ENCODE results near the gene LMO4.

Gene LMO4

GRCh38 chr1:87358219-87358618, 29.5 kb downstream of the LMO4 start:
- Histone ChIP-seq H3F3A (ENCODE audit: insufficient read depth, low read length) (no peaks in the 10 kb centered on the region), H3K79me2 (ENCODE audit: low read length) (no peaks in the 10 kb centered on the region), H3K4me3 (ENCODE audit: low read length) (no peak overlapping the region), H3K4me1 (ENCODE audit: low read length) (no peaks in the 10 kb centered on the region), H4K20me1 (ENCODE audit: insufficient read depth, low read length) (no peaks in the 10 kb centered on the region), H3K9me3 (replicated peaks; ENCODE audit: insufficient read depth, low read length) (no peaks in the 10 kb centered on the region), H3K36me3 (replicated peaks; ENCODE audit: insufficient read depth, low read length) (no peaks in the 10 kb centered on the region), H3K27ac (ENCODE audit: low read length) (no peak overlapping the region), H3K9ac (ENCODE audit: low read length) (no peak overlapping the region), H2AFZ (ENCODE audit: low read length) (no peak overlapping the region), H3K9me2 (replicated peaks; ENCODE audit: insufficient read depth, low read length) (no peaks in the 10 kb centered on the region), H3K4me2 (ENCODE audit: low read depth, low read length) (no peak overlapping the region), H3K27me3 (replicated peaks; ENCODE audit: insufficient read depth, low read length) (no peaks in the 10 kb centered on the region)
- DNase-seq, result no peak
- TF ChIP-seq EZH2 (optimal IDR thresholded peaks at IDR 0.05; ENCODE audit: low read depth, low read length) (no peak), EZH2phosphoT487 (IDR thresholded peaks at IDR 0.05; ENCODE audit: low read length) (no peak)
- TF ChIP-seq, protein P1, sequence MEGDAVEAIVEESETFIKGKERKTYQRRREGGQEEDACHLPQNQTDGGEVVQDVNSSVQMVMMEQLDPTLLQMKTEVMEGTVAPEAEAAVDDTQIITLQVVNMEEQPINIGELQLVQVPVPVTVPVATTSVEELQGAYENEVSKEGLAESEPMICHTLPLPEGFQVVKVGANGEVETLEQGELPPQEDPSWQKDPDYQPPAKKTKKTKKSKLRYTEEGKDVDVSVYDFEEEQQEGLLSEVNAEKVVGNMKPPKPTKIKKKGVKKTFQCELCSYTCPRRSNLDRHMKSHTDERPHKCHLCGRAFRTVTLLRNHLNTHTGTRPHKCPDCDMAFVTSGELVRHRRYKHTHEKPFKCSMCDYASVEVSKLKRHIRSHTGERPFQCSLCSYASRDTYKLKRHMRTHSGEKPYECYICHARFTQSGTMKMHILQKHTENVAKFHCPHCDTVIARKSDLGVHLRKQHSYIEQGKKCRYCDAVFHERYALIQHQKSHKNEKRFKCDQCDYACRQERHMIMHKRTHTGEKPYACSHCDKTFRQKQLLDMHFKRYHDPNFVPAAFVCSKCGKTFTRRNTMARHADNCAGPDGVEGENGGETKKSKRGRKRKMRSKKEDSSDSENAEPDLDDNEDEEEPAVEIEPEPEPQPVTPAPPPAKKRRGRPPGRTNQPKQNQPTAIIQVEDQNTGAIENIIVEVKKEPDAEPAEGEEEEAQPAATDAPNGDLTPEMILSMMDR (IDR thresholded peaks at IDR 0.05; ENCODE audit: low read length), result no peak

- H3K9me3 ChIP-seq (replicated peaks; ENCODE audit: insufficient read depth, low read length), result no peaks in the 10 kb centered on the region
Observed at GRCh38 chr1:87359586-87359985, 30.9 kb downstream of the LMO4 start.

GRCh38 chr1:87362063-87362833, 33.6 kb downstream of the LMO4 start:
- H2AFZ ChIP-seq (ENCODE audit: low read length), result no peak overlapping the region
- no peak overlapping the region for H3K27ac ChIP-seq (ENCODE audit: low read length)
- H3K9me2 ChIP-seq (replicated peaks; ENCODE audit: insufficient read depth, low read length), result no peaks in the 10 kb centered on the region
- H3F3A ChIP-seq (ENCODE audit: insufficient read depth, low read length), result no peaks in the 10 kb centered on the region
- no peak for TF ChIP-seq EZH2 (optimal IDR thresholded peaks at IDR 0.05; ENCODE audit: low read depth, low read length)
- TF ChIP-seq EZH2phosphoT487 (IDR thresholded peaks at IDR 0.05; ENCODE audit: low read length), result no peak
- TF ChIP-seq, protein P1 (IDR thresholded peaks at IDR 0.05; ENCODE audit: low read length), result no peak
- no peaks in the 10 kb centered on the region for H3K79me2 ChIP-seq (ENCODE audit: low read length)
- no peaks in the 10 kb centered on the region for H3K9me3 ChIP-seq (replicated peaks; ENCODE audit: insufficient read depth, low read length)
- no peaks in the 10 kb centered on the region for H3K36me3 ChIP-seq (replicated peaks; ENCODE audit: insufficient read depth, low read length)
- no peak overlapping the region for H3K4me2 ChIP-seq (ENCODE audit: low read depth, low read length)
- H3K27me3 ChIP-seq (replicated peaks; ENCODE audit: insufficient read depth, low read length), result no peaks in the 10 kb centered on the region
- no peak for DNase-seq
- no peaks in the 10 kb centered on the region for H3K4me1 ChIP-seq (ENCODE audit: low read length)
- no peak overlapping the region for H3K4me3 ChIP-seq (ENCODE audit: low read length)
- no peaks in the 10 kb centered on the region for H4K20me1 ChIP-seq (ENCODE audit: insufficient read depth, low read length)
- H3K9ac ChIP-seq (ENCODE audit: low read length), result no peak overlapping the region

More at GRCh38 chr1:87359586-87359985, 30.9 kb downstream of the LMO4 start:
- Histone ChIP-seq H3K9ac (ENCODE audit: low read length) (no peak overlapping the region), H3K36me3 (replicated peaks; ENCODE audit: insufficient read depth, low read length) (no peaks in the 10 kb centered on the region), H4K20me1 (ENCODE audit: insufficient read depth, low read length) (no peaks in the 10 kb centered on the region), H3F3A (ENCODE audit: insufficient read depth, low read length) (no peaks in the 10 kb centered on the region), H3K79me2 (ENCODE audit: low read length) (no peaks in the 10 kb centered on the region), H2AFZ (ENCODE audit: low read length) (no peak overlapping the region), H3K4me1 (ENCODE audit: low read length) (no peaks in the 10 kb centered on the region), H3K4me3 (ENCODE audit: low read length) (no peak overlapping the region), H3K9me2 (replicated peaks; ENCODE audit: insufficient read depth, low read length) (no peaks in the 10 kb centered on the region), H3K4me2 (ENCODE audit: low read depth, low read length) (no peak overlapping the region), H3K27ac (ENCODE audit: low read length) (no peak overlapping the region), H3K27me3 (replicated peaks; ENCODE audit: insufficient read depth, low read length) (no peaks in the 10 kb centered on the region)
- TF ChIP-seq, protein P1 (IDR thresholded peaks at IDR 0.05; ENCODE audit: low read length), result no peak
- TF ChIP-seq EZH2 (optimal IDR thresholded peaks at IDR 0.05; ENCODE audit: low read depth, low read length) (no peak), EZH2phosphoT487 (IDR thresholded peaks at IDR 0.05; ENCODE audit: low read length) (no peak)
- no peak for DNase-seq

Measured in MM.1S (cell line).